MCF 10A (cell line): ENCODE data around the gene PCSK5. TPM values are rescaled to one million over a fixed set of nuclear protein-coding genes. Genes with fewer than 3 reads are reported as not detected.
"Not testable (repeated sequence)": the region's sequence is repeated elsewhere in the genome, so short reads cannot be mapped to it uniquely, and the experiment has no call there.

ENCODE experiments used
- BruUV-seq: library from RNA; stranded (reverse); fragments of 400-500 nt; replicated peaks from 2 replicates; lab custom pipeline; 2021; lab: Mats Ljungman, UMichigan
- CTCF ChIA-PET: fragments of 300-600 bp; sonication (Branson Sonifier 250); formaldehyde crosslinking; extraction: SDS; loops from one replicate; lab custom pipeline; 2021; ENCODE audit warnings: antibody characterized with exemption, inconsistent platforms; lab: Yijun Ruan, JAX
- POLR2A ChIA-PET: fragments of 300-600, 350-650 bp; sonication (Branson Sonifier 250); formaldehyde crosslinking; extraction: SDS; loops from one replicate; lab custom pipeline; 2020; ENCODE audit warnings: antibody characterized with exemption, inconsistent platforms; lab: Yijun Ruan, JAX
- DNase-seq: peaks from one replicate; pipeline ENCODE4 v3.0.0-alpha.2; 2018; ENCODE audit not compliant: unreplicated experiment
- H3K27ac Mint-ChIP-seq: one replicate; pipeline ENCODE4 v1.8.0; 2022; ENCODE audit warnings: mild to moderate bottlenecking, low read depth, mixed read lengths; ENCODE audit not compliant: unreplicated experiment
- H3K27me3 Mint-ChIP-seq: one replicate; pipeline ENCODE4 v1.8.0; 2022; ENCODE audit warnings: mixed read lengths; ENCODE audit not compliant: insufficient read depth, unreplicated experiment
- H3K36me3 Mint-ChIP-seq: one replicate; pipeline ENCODE4 v1.8.0; 2022; ENCODE audit warnings: mild to moderate bottlenecking, moderate library complexity, mixed read lengths; ENCODE audit not compliant: insufficient read depth, unreplicated experiment
- H3K4me1 Mint-ChIP-seq: one replicate; pipeline ENCODE4 v1.8.0; 2022; ENCODE audit warnings: mixed read lengths; ENCODE audit not compliant: insufficient read depth, unreplicated experiment
- H3K4me3 Mint-ChIP-seq: one replicate; pipeline ENCODE4 v1.8.0; 2022; ENCODE audit warnings: mild to moderate bottlenecking, moderate library complexity, mixed read lengths; ENCODE audit not compliant: unreplicated experiment
- H3K9me3 Mint-ChIP-seq: one replicate; pipeline ENCODE4 v1.8.0; 2022; ENCODE audit warnings: mixed read lengths; ENCODE audit not compliant: unreplicated experiment
- intact Hi-C: fragments of 100-400 bp; cut with micrococcal nuclease; formaldehyde crosslinking; loops from 2 replicates; pipeline ENCODE4 v1.14.1; 2022
- total RNA-seq: library from RNA; stranded (reverse); gene quantifications from 2 replicates; pipeline ENCODE4 v1.2.3, GENCODE V29; 2022
- TF ChIP-seq, protein P1 (sequence below): fragments of 200-600 bp; IDR thresholded peaks from one replicate; pipeline ENCODE4 v1.8.0; 2022; ENCODE audit warnings: antibody characterized with exemption, mild to moderate bottlenecking; ENCODE audit not compliant: unreplicated experiment

The PCSK5 gene
- total RNA-seq, 1 experiment from 2014 or later, result not detected

DNA sequence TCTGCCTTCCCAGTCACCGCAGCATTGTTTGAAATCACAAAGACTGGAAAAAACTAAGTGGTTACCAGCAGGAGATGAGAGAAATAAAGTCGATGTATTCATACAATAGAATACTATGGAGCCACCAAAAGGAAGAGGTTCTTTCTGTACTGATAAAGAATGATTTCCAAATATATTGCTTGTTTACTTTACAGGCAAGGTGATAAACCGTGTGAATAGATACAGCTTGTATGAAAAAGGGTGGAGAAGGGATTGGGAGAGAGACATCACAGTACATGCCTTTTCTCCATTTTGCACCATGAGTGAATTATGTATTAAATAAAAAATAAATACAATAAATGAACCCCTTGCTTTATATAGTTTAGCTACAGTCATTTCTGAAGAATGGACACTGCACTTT, 412.1 kb downstream of the PCSK5 start:
- BruUV-seq, result no TSS peak
- Mint-ChIP-seq H3K4me1 (no peaks in the 10 kb centered on the region), H3K4me3 (no peak overlapping the region), H3K36me3 (no peaks in the 10 kb centered on the region), H3K27ac (no peak overlapping the region), H3K27me3 (no peaks in the 10 kb centered on the region), H3K9me3 (no peaks in the 10 kb centered on the region)
- POLR2A ChIA-PET, result interaction anchor here (0.7 kb wide), 1 partner anchor 1131 kb away, joined by 3 read pairs; no protein-coding TSS in a partner anchor
- no peak for DNase-seq
- intact Hi-C loops, result loop anchor here (2.0 to 10.0 kb wide), 7 partner anchors 72 to 1530 kb away; partner anchors contain the start of gene PCSK5
- TF ChIP-seq, protein P1, sequence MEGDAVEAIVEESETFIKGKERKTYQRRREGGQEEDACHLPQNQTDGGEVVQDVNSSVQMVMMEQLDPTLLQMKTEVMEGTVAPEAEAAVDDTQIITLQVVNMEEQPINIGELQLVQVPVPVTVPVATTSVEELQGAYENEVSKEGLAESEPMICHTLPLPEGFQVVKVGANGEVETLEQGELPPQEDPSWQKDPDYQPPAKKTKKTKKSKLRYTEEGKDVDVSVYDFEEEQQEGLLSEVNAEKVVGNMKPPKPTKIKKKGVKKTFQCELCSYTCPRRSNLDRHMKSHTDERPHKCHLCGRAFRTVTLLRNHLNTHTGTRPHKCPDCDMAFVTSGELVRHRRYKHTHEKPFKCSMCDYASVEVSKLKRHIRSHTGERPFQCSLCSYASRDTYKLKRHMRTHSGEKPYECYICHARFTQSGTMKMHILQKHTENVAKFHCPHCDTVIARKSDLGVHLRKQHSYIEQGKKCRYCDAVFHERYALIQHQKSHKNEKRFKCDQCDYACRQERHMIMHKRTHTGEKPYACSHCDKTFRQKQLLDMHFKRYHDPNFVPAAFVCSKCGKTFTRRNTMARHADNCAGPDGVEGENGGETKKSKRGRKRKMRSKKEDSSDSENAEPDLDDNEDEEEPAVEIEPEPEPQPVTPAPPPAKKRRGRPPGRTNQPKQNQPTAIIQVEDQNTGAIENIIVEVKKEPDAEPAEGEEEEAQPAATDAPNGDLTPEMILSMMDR, result no peak
- CTCF ChIA-PET, result interaction anchor here (0.5 to 4.0 kb wide), 52 partner anchors 8 to 1525 kb away, joined by 3 to 57 read pairs (median 4); partner anchors contain the start of gene PCSK5

DNA sequence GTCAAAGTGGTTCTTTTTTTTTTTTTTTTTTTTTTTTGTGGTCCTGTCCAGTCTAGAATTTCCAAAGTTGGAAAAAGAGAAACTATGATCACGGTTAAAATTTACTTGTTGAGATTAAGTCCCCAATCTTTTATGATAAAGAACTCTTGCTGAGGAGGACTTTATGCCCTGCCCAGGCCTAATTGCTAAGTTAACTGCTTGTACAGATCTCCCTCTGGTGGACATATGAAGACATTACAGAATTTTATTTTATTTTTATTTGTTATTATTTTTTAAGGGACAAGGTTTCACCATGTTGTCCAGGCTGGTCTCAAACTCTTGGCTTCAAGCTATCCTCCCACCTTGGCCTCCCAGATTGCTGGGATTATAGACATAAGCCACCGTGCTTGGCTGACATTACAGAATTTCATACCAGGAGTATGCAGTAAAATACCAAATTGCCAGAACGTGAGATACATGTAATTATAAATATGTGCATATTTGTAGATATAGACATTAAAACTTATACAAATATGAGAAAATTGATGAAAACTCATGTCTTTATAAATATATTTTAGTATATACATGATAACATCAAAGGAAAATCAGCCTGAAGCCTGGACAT, 412.6 kb downstream of the PCSK5 start:
- TF ChIP-seq, protein P1, result peak; percentile 59
- Mint-ChIP-seq H3K9me3 (no peaks in the 10 kb centered on the region), H3K27ac (no peak overlapping the region), H3K4me3 (no peak overlapping the region), H3K4me1 (no peaks in the 10 kb centered on the region), H3K36me3 (no peaks in the 10 kb centered on the region), H3K27me3 (no peaks in the 10 kb centered on the region)
- BruUV-seq, result no TSS peak
- ChIA-PET POLR2A (no interaction called here), CTCF (interaction anchor here (0.5 to 4.0 kb wide), 40 partner anchors 11 to 1525 kb away, joined by 3 to 57 read pairs (median 4); partner anchors contain the start of gene PCSK5)
- peak; percentile 56 for DNase-seq
- intact Hi-C loops, result loop anchor here (2.0 to 10.0 kb wide), 7 partner anchors 72 to 1531 kb away; partner anchors contain the start of gene PCSK5

DNA sequence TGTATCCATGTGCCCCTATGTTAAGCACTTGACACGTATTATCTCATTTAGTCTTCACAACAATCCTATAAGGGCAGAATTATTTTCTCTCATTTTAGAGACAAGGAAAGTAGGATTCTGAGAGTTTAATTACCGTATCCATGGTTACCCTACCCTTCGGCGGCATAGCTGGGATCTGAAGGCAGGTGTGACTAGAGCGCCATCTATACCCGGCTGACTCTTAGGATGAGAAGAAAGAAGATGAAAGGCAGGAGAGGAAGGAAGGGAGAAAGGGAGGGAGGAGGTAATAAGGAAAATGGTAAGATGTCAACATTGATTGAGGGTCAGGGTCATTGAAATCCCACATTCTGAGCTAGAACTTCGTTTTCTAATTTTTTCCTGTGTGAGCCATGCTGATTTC, 416.6 kb downstream of the PCSK5 start:
- intact Hi-C loops, result loop anchor here (10.0 kb wide), 2 partner anchors 68 to 412 kb away; partner anchors contain the start of gene PCSK5
- not testable (repeated sequence) for H3K9me3 Mint-ChIP-seq

GRCh38 chr9:76310577-76310976, 420.1 kb downstream of the PCSK5 start:
- no peak overlapping the region for H3K27ac Mint-ChIP-seq

More for the DNA sequence above, 416.6 kb downstream of the PCSK5 start:
- H3K27me3 Mint-ChIP-seq, H3K4me1 Mint-ChIP-seq, POLR2A ChIA-PET, H3K36me3 Mint-ChIP-seq, BruUV-seq, DNase-seq, H3K27ac Mint-ChIP-seq, H3K4me3 Mint-ChIP-seq: not testable (repeated sequence)
- CTCF ChIA-PET, result interaction anchor here (0.6 to 1.3 kb wide), 7 partner anchors 9 to 1041 kb away, joined by 3 to 5 read pairs (median 3); partner anchors contain the start of gene RFK

More at GRCh38 chr9:76310577-76310976, 420.1 kb downstream of the PCSK5 start:
- POLR2A ChIA-PET, result interaction anchor here (0.6 kb wide), 1 partner anchor 56 kb away, joined by 4 read pairs; no protein-coding TSS in a partner anchor
- TF ChIP-seq, protein P1, result no peak
- no peaks in the 10 kb centered on the region for H3K27me3 Mint-ChIP-seq
- BruUV-seq, result no TSS peak
- H3K36me3 Mint-ChIP-seq, result no peaks in the 10 kb centered on the region
- H3K9me3 Mint-ChIP-seq, result no peaks in the 10 kb centered on the region
- CTCF ChIA-PET, result interaction anchor here (0.6 to 3.1 kb wide), 5 partner anchors 9 to 1116 kb away, joined by 3 to 17 read pairs (median 3); no protein-coding TSS in a partner anchor
- no peak overlapping the region for H3K4me3 Mint-ChIP-seq
- intact Hi-C loops, result no loop called here
- no peaks in the 10 kb centered on the region for H3K4me1 Mint-ChIP-seq
- DNase-seq, result no peak
